Suprapubic skin (tissue), 4 donors: Measurements from ENCODE around the gene RAB33B. TPM values are rescaled to one million over a fixed set of nuclear protein-coding genes. Genes with fewer than 3 reads are reported as not detected.

Experiments used
- DNase-seq, 2 donors: peaks; one replicate each; pipeline ENCODE4 v3.0.0-alpha.2; 2019; ENCODE audit warnings: low spot score in 2 of 2
- H3K27ac ChIP-seq: fragments of 200-600 bp; sonication (generic); one replicate; pipeline ENCODE4 v1.5.1; 2019
- H3K27me3 ChIP-seq: fragments of 200-600 bp; sonication (generic); one replicate; pipeline ENCODE4 v1.5.1; 2019
- H3K36me3 ChIP-seq: fragments of 200-600 bp; sonication (generic); one replicate; pipeline ENCODE4 v1.5.1; 2019
- H3K4me1 ChIP-seq: fragments of 200-600 bp; sonication (generic); one replicate; pipeline ENCODE4 v1.5.1; 2019
- H3K4me3 ChIP-seq: fragments of 200-600 bp; sonication (generic); one replicate; pipeline ENCODE4 v1.5.1; 2019; ENCODE audit warnings: mild to moderate bottlenecking
- H3K9me3 ChIP-seq: fragments of 200-600 bp; sonication (generic); one replicate; pipeline ENCODE4 v1.5.1; 2019
- CTCF ChIP-seq, 2 donors: fragments of 200-600 bp in 1 of 2; fragments of 450-650 bp in 1 of 2; sonication (generic) in 1 of 2; IDR thresholded peaks; one replicate each; pipeline ENCODE4 v1.5.1; 2016 to 2019; ENCODE audit warnings: antibody characterized with exemption in 2 of 2, mild to moderate bottlenecking in 1 of 2, moderate library complexity in 1 of 2
- EP300 ChIP-seq: sonication (generic); formaldehyde crosslinking; IDR thresholded peaks from one replicate; pipeline ENCODE4 v1.6.1; 2017; ENCODE audit warnings: antibody characterized with exemption
- POLR2A ChIP-seq, 2 donors: fragments of 450-650 bp; IDR thresholded peaks; one replicate each; pipeline ENCODE4 v1.6.1; 2017; ENCODE audit warnings: antibody characterized with exemption in 2 of 2, mild to moderate bottlenecking in 2 of 2, moderate library complexity in 2 of 2
- POLR2AphosphoS5 ChIP-seq, 3 donors: sonication (generic); formaldehyde crosslinking; IDR thresholded peaks; one replicate each; pipeline ENCODE4 v1.6.1; 2017; ENCODE audit warnings: antibody characterized with exemption in 3 of 3
- WGBS: methylation state at CpG from one replicate; pipeline ENCODE4 v1.1.5; 2018; 5-methylcytosine and 5-hydroxymethylcytosine counted together
- total RNA-seq, 4 donors: library from RNA; depleted of rRNA; stranded (reverse); fragments of >200 nt; gene quantifications; one replicate each; pipeline ENCODE4 v1.1.0, GENCODE V29; 2016

RAB33B gene
- total RNA-seq, 4 donors from 2014 or later: 8.1 to 10.8 (median 9.2) TPM

GRCh38 chr4:139501927-139502899 lies 48.3 kb downstream of the RAB33B start:
- 61% methylated on average over 13 of the region's 13 CpGs for WGBS
- Histone ChIP-seq H3K4me1 (peaks cover 4% of the 10 kb centered on the region), H3K27ac (no peak overlapping the region), H3K36me3 (peaks cover 6% of the 10 kb centered on the region), H3K9me3 (no peaks in the 10 kb centered on the region), H3K27me3 (no peaks in the 10 kb centered on the region), H3K4me3 (no peak overlapping the region)
- no peak for TF ChIP-seq CTCF (IDR thresholded peaks at IDR 0.05)
- TF ChIP-seq POLR2AphosphoS5 (IDR thresholded peaks at IDR 0.05): no peak
- no peak for TF ChIP-seq POLR2A (IDR thresholded peaks at IDR 0.05)
- DNase-seq: no peak

GRCh38 chr4:139503622-139504166 lies 49.8 kb downstream of the RAB33B start:
- Histone ChIP-seq H3K27ac (no peak overlapping the region), H3K9me3 (no peaks in the 10 kb centered on the region), H3K4me3 (no peak overlapping the region), H3K27me3 (no peaks in the 10 kb centered on the region), H3K36me3 (peaks cover 16% of the 10 kb centered on the region), H3K4me1 (peaks cover 1% of the 10 kb centered on the region)
- TF ChIP-seq CTCF (IDR thresholded peaks at IDR 0.05): no peak
- TF ChIP-seq POLR2AphosphoS5 (IDR thresholded peaks at IDR 0.05): no peak
- TF ChIP-seq POLR2A (IDR thresholded peaks at IDR 0.05): no peak
- TF ChIP-seq EP300: no peak
- no peak for DNase-seq

- H3K4me3 ChIP-seq: no peak overlapping the region
- no peaks in the 10 kb centered on the region for H3K27me3 ChIP-seq
- H3K36me3 ChIP-seq: peaks cover 47% of the 10 kb centered on the region
- DNase-seq: no peak
- TF ChIP-seq EP300 (no peak), CTCF (IDR thresholded peaks at IDR 0.05) (no peak), POLR2AphosphoS5 (IDR thresholded peaks at IDR 0.05) (no peak), POLR2A (IDR thresholded peaks at IDR 0.05) (no peak)
- no peak overlapping the region for H3K27ac ChIP-seq
- WGBS: 92% methylated on average over 9 of the region's 9 CpGs
- no peaks in the 10 kb centered on the region for H3K9me3 ChIP-seq
- H3K4me1 ChIP-seq: no peaks in the 10 kb centered on the region
These were observed 52.9 kb downstream of the RAB33B start for GRCh38 chr4:139506774-139507173.

GRCh38 chr4:139508581-139509237 lies 54.8 kb downstream of the RAB33B start:
- WGBS: 86% methylated on average over 11 of the region's 11 CpGs
- Histone ChIP-seq H3K9me3 (no peaks in the 10 kb centered on the region), H3K27me3 (no peaks in the 10 kb centered on the region), H3K4me3 (no peak overlapping the region), H3K36me3 (peaks cover 55% of the 10 kb centered on the region), H3K27ac (no peak overlapping the region), H3K4me1 (no peaks in the 10 kb centered on the region)
- no peak for TF ChIP-seq POLR2A (IDR thresholded peaks at IDR 0.05)
- no peak for TF ChIP-seq CTCF (IDR thresholded peaks at IDR 0.05)
- TF ChIP-seq EP300: no peak
- no peak for TF ChIP-seq POLR2AphosphoS5 (IDR thresholded peaks at IDR 0.05)
- DNase-seq: no peak
